Activated naive CD4-positive, alpha-beta T cell treated with anti-CD3 and anti-CD28 coated beads for 36 hours (primary cell): ENCODE data around the gene EHMT1. TPM values are rescaled to one million over a fixed set of nuclear protein-coding genes. Genes with fewer than 3 reads are reported as not detected.
A peak's percentile ranks its signal among the peaks of the same experiment; 100 is the strongest.

Experiments
- CTCF ChIA-PET: fragments of 350-600 bp; sonication (Branson Sonifier 250); formaldehyde crosslinking; loops from one replicate; lab custom pipeline; 2021; ENCODE audit warnings: antibody characterized with exemption; lab: Charles Lee
- DNase-seq: peaks from one replicate; pipeline ENCODE4 v3.0.0-alpha.2; 2020
- H3K27ac Mint-ChIP-seq: one replicate; pipeline ENCODE4 v1.8.0; 2021; ENCODE audit warnings: mild to moderate bottlenecking, mixed read lengths
- H3K27me3 Mint-ChIP-seq: one replicate; pipeline ENCODE4 v1.8.0; 2021; ENCODE audit warnings: low read depth, mixed read lengths
- H3K36me3 Mint-ChIP-seq: one replicate; pipeline ENCODE4 v1.8.0; 2021; ENCODE audit warnings: low read depth, mixed read lengths
- H3K4me1 Mint-ChIP-seq: one replicate; pipeline ENCODE4 v1.8.0; 2021; ENCODE audit warnings: low read depth, mixed read lengths
- H3K4me3 Mint-ChIP-seq: one replicate; pipeline ENCODE4 v1.8.0; 2021; ENCODE audit warnings: mild to moderate bottlenecking, moderate library complexity, mixed read lengths
- H3K9me3 Mint-ChIP-seq: one replicate; pipeline ENCODE4 v1.8.0; 2021; ENCODE audit warnings: mixed read lengths
- intact Hi-C: fragments of 100-400 bp; cut with micrococcal nuclease; formaldehyde crosslinking; loops from one replicate; pipeline ENCODE4 v1.15.1; 2023
- total RNA-seq, 2 experiments: library from RNA; stranded (reverse); gene quantifications; one replicate each; pipeline ENCODE4 v1.2.3, GENCODE V29; 2021

Gene EHMT1
- total RNA-seq, 2 experiments from 2014 or later: 57.9 to 59.0 TPM

DNA sequence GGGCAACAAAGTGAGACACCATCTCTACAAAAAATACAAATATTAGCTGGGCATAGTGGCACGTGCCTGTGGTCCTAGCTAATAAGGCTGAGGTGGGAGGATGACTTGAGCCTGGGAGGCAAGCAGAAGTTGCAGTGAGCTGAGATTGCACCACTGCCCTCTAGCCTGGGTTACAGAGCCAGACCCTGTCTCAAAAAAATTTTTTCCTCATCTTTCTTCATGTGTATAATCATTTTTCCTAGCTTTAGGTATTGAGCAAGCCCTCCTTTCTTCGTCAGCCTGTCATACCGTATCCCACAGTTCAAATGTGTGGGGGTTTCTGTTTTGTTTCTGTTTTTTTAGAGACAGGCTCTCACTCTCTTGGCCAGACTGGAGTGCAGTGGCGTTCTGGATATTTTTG lies 41.3 kb downstream of the EHMT1 start:
- intact Hi-C loops: no loop called here
- Mint-ChIP-seq H3K27ac (no peak overlapping the region), H3K4me3 (no peak overlapping the region), H3K9me3 (no peaks in the 10 kb centered on the region), H3K36me3 (no peaks in the 10 kb centered on the region), H3K4me1 (peaks cover 29% of the 10 kb centered on the region), H3K27me3 (no peaks in the 10 kb centered on the region)
- CTCF ChIA-PET: no interaction called here
- DNase-seq: no peak

DNA sequence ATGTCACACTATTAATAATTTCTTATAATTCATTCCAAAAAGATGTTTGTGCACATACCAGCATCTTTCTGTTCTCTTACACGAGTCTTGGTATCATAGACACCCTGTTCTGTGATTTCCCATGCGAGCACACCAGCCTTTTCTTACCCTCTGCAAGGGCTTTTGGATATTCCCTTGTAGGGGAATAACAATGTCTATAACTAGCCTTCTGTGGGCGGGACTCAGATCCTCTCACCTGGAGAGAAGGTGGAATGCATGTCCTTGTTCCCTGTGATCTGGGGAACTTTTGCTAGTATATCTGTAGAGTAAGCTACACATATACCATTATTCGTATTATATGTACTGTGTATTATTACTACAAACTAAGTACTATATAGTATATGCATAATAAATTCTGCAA lies 44.8 kb downstream of the EHMT1 start:
- Mint-ChIP-seq H3K9me3 (no peaks in the 10 kb centered on the region), H3K27me3 (no peaks in the 10 kb centered on the region), H3K27ac (no peak overlapping the region), H3K4me1 (peaks cover 35% of the 10 kb centered on the region), H3K4me3 (no peak overlapping the region), H3K36me3 (peaks cover 2% of the 10 kb centered on the region)
- CTCF ChIA-PET: no interaction called here
- DNase-seq: no peak
- intact Hi-C loops: no loop called here

DNA sequence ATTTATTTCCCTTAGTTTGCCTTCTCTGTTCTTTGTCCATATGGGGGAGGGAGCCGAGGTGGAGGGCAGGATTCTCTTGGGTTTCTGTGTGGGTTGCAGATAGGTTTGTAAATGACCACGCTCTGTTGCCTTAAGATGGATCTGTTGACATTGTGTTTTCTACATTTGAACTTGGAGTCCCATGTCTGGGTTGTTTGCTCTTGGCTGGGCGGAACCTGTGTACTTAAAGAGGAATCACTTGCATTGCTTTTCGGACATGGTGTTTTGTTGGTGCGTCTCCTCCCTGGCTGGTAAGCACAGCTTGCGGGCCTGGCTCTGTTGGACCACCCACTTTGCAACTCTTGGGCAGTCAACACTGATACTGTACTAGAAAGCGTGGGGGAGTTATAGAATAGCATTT lies 45.9 kb downstream of the EHMT1 start:
- Mint-ChIP-seq H3K27me3 (no peaks in the 10 kb centered on the region), H3K4me3 (no peak overlapping the region), H3K9me3 (no peaks in the 10 kb centered on the region), H3K36me3 (peaks cover 6% of the 10 kb centered on the region), H3K27ac (no peak overlapping the region), H3K4me1 (peaks cover 35% of the 10 kb centered on the region)
- CTCF ChIA-PET: interaction anchor here (0.6 kb wide), 1 partner anchor 111 kb away, joined by 3 read pairs; no protein-coding TSS in a partner anchor
- DNase-seq: no peak
- intact Hi-C loops: no loop called here

DNA sequence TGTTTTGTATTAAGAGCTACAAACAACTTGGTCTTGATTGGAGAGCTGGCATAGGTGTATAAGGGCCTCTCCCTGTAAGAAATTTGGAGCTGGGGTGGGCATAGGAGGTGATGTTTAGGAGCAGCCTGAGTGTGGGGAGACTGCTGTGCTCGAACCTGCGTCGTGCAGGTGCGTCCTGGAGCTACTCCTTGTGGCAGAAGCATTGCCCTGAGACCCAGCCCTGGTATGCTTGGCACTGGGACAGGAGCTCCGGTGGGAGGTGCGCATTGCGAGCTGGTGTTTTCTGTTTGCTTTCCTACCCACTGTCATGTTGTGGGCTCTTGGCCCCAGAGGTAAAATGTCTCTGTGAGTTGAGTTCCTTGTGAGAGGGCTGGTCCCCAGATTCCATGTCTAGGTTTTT lies 46.4 kb downstream of the EHMT1 start:
- Mint-ChIP-seq H3K9me3 (no peaks in the 10 kb centered on the region), H3K4me1 (peaks cover 34% of the 10 kb centered on the region), H3K27ac (no peak overlapping the region), H3K4me3 (no peak overlapping the region), H3K36me3 (peaks cover 6% of the 10 kb centered on the region), H3K27me3 (no peaks in the 10 kb centered on the region)
- intact Hi-C loops: no loop called here
- CTCF ChIA-PET: interaction anchor here (0.7 kb wide), 1 partner anchor 14 kb away, joined by 3 read pairs; no protein-coding TSS in a partner anchor
- no peak for DNase-seq

DNA sequence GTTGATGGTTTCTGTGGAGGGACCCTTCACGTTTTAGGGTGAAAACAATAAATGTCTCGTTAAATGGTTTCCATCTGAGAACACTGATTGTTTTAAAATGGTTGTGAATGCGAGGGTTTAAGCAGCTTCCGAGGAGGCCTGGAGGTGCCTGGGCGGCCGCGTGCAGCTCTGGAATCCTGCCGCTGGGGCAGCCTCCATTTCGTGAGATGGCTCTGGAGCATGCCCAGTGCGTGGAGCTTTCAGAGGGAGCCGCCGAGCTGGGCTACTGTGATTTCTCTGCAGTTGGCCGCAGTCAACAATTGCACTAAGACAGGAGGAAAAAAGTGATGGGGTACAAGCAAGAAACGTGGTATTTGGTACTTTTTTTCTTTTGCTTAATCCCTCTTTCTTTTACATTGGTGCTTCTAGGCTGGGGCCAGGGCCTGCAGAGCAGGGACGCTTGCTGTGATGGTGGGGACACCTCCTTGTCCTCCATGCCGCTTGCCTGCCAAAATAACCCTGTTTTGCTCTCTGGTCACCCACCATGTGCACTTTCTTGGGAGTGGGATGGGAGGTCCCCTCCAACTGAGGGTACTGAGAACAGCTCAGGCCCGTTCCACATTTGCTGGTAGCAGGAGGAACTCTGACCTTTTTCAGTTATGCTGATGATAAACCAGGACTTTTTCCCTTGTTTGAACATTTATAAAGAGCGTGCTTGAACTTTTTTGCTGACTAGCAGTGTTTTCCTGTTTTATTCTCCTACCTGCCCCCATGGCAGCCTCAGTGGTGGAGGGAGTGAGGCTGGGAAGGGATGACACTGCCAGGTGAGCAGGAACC lies 47.1 kb downstream of the EHMT1 start:
- H3K4me1 Mint-ChIP-seq: peaks cover 32% of the 10 kb centered on the region
- no peaks in the 10 kb centered on the region for H3K27me3 Mint-ChIP-seq
- CTCF ChIA-PET: interaction anchor here (0.7 kb wide), 1 partner anchor 15 kb away, joined by 3 read pairs; no protein-coding TSS in a partner anchor
- H3K9me3 Mint-ChIP-seq: no peaks in the 10 kb centered on the region
- intact Hi-C loops: no loop called here
- no peak for DNase-seq
- no peak overlapping the region for H3K4me3 Mint-ChIP-seq
- H3K36me3 Mint-ChIP-seq: peaks cover 6% of the 10 kb centered on the region
- H3K27ac Mint-ChIP-seq: no peak overlapping the region

DNA sequence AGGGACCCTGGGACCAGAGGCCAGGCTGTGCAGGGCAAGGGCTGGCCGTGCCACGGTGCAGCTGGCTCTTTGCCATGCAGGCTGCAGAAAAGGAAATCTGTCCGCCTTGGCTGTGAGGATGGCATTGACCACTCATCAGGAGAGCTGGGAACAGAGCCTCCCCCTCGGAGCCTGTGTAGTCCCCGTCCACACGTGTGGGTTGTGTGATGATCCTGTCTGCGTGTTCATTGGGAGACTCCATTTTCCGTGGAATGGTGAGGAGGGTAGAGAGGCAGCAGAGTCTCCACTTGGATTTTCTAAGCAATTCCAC lies 47.7 kb downstream of the EHMT1 start:
- H3K4me3 Mint-ChIP-seq: no peak overlapping the region
- no peak for DNase-seq
- H3K9me3 Mint-ChIP-seq: no peaks in the 10 kb centered on the region
- no peaks in the 10 kb centered on the region for H3K27me3 Mint-ChIP-seq
- CTCF ChIA-PET: no interaction called here
- H3K27ac Mint-ChIP-seq: no peak overlapping the region
- H3K36me3 Mint-ChIP-seq: peaks cover 6% of the 10 kb centered on the region
- intact Hi-C loops: no loop called here
- peaks cover 32% of the 10 kb centered on the region for H3K4me1 Mint-ChIP-seq

DNA sequence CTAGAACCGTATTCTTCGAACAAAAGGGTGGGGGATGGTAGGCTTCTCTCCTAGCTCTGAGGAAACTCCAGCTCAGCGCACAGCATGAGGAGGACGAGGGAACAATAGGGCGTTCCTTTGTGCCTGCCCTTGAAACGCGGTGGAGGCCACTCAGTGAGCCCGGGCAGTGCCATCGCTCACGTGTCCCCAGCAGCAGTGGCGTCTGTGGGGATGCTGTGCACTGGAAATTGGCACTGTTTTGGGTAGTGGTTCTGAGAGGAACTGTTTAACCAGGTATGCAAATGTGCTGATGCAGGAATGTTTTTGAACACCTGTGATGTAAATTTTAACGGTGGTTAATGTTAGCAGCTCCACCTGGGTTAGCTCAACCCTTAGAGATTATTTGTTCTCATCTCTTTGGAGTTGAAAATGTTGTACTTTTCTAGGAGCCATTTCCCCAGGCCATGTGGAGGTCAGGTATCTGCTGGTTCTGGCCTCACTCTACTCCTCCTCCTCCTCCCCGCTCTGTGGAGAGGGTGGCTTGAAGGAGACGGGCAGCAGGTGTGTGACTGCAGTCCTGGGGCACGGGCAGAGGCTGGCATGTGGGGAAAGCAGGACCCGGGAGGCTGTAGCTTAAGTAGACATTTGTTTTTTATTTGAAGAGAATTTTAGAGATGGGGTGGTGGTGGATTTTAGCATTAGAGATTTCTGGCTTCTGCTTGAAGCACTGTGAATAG lies 48.3 kb downstream of the EHMT1 start:
- intact Hi-C loops: no loop called here
- H3K27me3 Mint-ChIP-seq: no peaks in the 10 kb centered on the region
- CTCF ChIA-PET: no interaction called here
- DNase-seq: no peak
- H3K4me1 Mint-ChIP-seq: peaks cover 32% of the 10 kb centered on the region
- no peak overlapping the region for H3K27ac Mint-ChIP-seq
- no peaks in the 10 kb centered on the region for H3K9me3 Mint-ChIP-seq
- H3K4me3 Mint-ChIP-seq: no peak overlapping the region
- peaks cover 6% of the 10 kb centered on the region for H3K36me3 Mint-ChIP-seq

DNA sequence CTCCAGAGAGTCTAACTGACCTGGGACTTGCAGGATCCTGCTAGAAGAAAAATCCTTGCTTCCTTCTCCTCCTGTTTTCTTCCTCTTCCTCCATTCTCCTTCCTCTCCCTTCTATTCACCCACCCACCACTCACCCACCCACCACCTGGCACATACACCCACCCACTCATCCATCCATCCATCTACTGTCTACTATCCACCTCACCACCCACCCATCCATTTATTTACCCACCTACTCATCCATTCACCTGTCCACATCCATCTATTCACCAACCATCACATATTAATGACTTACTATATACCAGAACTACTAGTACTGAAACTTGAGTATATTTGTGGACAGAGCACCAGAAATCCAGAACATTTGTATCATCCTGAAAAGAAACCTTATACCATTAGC lies 49.4 kb downstream of the EHMT1 start:
- Mint-ChIP-seq H3K4me3 (no peak overlapping the region), H3K9me3 (no peaks in the 10 kb centered on the region), H3K36me3 (peaks cover 6% of the 10 kb centered on the region), H3K4me1 (peaks cover 35% of the 10 kb centered on the region), H3K27me3 (no peaks in the 10 kb centered on the region), H3K27ac (no peak overlapping the region)
- CTCF ChIA-PET: no interaction called here
- intact Hi-C loops: no loop called here
- DNase-seq: no peak

DNA sequence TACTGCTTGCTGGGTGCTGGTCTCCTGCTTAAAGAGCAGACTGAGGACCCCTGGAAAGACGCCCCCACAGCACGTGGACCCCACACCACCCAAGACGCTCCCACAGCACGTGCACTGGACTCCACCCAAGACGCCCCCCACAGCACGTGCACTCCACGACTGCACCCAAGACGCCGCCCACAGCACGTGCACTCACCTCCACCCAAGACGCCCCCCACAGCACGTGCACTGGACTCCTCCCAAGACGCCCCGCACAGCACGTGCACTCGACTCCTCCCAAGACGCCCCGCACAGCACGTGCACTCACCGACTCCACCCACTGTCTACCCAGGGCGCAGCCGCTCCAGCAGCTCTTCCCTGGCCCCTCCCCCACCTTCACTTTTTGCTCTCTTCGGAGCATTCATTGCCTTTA lies 50.5 kb downstream of the EHMT1 start:
- Mint-ChIP-seq H3K27ac (no peak overlapping the region), H3K4me1 (peaks cover 40% of the 10 kb centered on the region), H3K4me3 (no peak overlapping the region), H3K36me3 (peaks cover 6% of the 10 kb centered on the region), H3K9me3 (no peaks in the 10 kb centered on the region), H3K27me3 (no peaks in the 10 kb centered on the region)
- no peak for DNase-seq
- intact Hi-C loops: no loop called here
- CTCF ChIA-PET: no interaction called here

DNA sequence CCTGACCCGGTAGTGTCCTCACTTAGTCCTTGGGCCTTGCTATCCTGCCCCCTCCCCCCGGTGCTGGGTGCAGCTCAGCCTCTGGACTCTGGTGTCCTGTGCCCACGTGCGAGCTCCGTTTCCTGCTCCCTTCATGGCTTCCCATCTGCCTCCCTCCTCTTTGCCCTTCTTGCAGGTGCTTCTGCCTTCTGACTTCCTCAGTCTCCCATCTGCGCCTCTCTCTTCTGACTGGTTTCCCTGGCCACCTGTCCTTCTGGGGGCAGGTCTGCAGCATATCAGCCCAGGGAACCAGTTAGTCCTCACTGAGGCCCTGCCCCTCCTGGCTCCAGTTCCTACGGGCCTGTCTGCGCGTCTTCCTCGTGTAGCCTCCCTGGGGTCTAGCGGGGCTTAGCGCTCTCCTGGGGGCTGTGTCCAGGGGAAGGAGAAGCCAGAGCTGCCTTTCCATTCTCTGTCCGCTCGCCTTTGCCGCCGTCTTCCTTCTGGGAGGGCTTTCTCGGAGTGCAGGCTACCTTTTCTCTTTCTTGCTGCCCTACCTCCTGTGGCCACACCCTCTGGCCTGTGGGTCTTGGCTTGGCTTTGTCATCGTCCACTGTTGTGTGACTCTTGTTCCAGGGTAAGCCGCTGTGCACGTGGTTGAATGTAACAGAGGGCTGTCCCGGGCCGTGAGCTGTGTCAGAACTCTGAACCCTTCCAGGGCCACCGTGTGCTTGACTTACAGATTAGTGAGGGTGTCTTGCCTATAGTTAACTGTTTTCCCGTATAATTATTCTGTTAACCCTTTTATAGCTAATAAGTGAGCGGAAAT lies 51.8 kb downstream of the EHMT1 start:
- H3K4me3 Mint-ChIP-seq: no peak overlapping the region
- no peak overlapping the region for H3K27ac Mint-ChIP-seq
- no peak for DNase-seq
- CTCF ChIA-PET: interaction anchor here (1.2 kb wide), 1 partner anchor 19 kb away, joined by 4 read pairs; no protein-coding TSS in a partner anchor
- peaks cover 6% of the 10 kb centered on the region for H3K36me3 Mint-ChIP-seq
- no peaks in the 10 kb centered on the region for H3K27me3 Mint-ChIP-seq
- H3K4me1 Mint-ChIP-seq: peaks cover 44% of the 10 kb centered on the region
- H3K9me3 Mint-ChIP-seq: no peaks in the 10 kb centered on the region
- intact Hi-C loops: loop anchor here (5.0 kb wide), 1 partner anchor 112 kb away; no protein-coding TSS in a partner anchor

DNA sequence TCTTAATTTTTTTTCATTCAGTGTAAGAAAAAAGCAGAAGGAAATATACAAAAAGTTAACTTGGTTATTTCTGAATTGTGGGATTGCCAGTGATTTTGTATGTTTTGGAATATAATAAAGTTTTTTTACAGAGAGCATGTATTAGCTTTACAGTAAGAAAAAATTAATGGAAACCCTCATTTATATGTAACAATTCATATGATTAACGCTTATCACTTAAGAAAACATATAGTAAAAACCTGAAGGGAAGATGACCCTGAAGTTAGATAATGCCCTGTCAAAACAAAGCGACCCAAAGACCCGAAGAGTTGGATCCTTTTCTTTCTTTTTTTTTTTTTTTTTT lies 52.4 kb downstream of the EHMT1 start:
- intact Hi-C loops: loop anchor here (5.0 kb wide), 1 partner anchor 111 kb away; no protein-coding TSS in a partner anchor
- CTCF ChIA-PET: interaction anchor here (0.6 to 1.2 kb wide), 2 partner anchors 16 to 18 kb away, joined by 3 to 4 read pairs; no protein-coding TSS in a partner anchor
- peaks cover 44% of the 10 kb centered on the region for H3K4me1 Mint-ChIP-seq

DNA sequence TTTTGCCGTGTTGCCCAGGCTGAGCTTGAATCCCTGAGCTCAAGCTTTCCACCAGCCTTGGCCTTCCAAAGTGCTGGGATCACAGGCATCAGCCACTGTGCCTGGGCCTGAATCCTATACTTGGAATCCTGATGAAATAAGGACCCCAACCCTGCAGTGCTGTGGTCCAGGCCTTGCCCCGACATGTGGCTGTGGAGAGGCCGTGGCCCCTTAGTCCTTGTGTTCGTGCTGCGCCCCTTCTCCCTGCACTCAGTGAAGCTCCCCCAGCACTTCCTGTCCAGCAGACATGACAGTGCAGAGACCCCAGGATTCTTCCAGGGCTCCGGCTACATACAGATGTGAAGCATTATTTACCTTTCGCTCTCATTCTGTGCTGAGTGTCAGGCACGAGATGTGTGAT lies 52.9 kb downstream of the EHMT1 start:
- Mint-ChIP-seq H3K4me3 (no peak overlapping the region), H3K27me3 (no peaks in the 10 kb centered on the region), H3K36me3 (peaks cover 6% of the 10 kb centered on the region), H3K9me3 (no peaks in the 10 kb centered on the region), H3K27ac (peak overlapping the region; percentile 5), H3K4me1 (peaks cover 39% of the 10 kb centered on the region)
- intact Hi-C loops: loop anchor here (5.0 kb wide), 1 partner anchor 111 kb away; no protein-coding TSS in a partner anchor
- no peak for DNase-seq
- CTCF ChIA-PET: interaction anchor here (0.6 to 1.2 kb wide), 2 partner anchors 15 to 17 kb away, joined by 3 to 4 read pairs; no protein-coding TSS in a partner anchor

More for the DNA sequence above, 52.4 kb downstream of the EHMT1 start:
- Mint-ChIP-seq H3K27me3 (no peaks in the 10 kb centered on the region), H3K27ac (no peak overlapping the region), H3K9me3 (no peaks in the 10 kb centered on the region), H3K4me3 (no peak overlapping the region), H3K36me3 (peaks cover 6% of the 10 kb centered on the region)
- DNase-seq: no peak
